ENCODE measurements around the gene OR1S1. TPM values are rescaled to one million over a fixed set of nuclear protein-coding genes. Genes with fewer than 3 reads are reported as not detected.

The OR1S1 gene
- total RNA-seq, 4 donors from 2014 or later, result not detected

DNA sequence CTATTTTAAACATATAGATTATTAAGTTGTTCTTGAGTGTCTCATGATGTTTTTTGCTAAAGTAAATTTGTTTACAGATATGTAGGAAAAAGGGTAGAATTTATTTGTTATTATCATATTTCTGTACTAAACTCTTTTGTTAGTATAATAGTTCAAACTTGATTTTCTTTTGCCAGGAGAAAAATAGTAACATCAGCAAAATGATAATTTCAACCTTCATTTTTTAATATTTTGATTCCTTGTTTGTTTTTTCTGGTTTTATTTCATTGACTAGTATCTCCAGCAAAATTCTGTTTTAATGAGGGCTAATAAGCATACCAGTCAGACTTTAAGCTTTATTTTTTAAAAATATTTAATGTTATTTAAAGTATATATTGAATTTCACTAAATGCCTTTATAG lies 4.0 kb downstream of the OR1S1 start:
- DNase-seq (ENCODE audit: low spot score) (no peak), ATAC-seq (ENCODE audit: low FRiP score) (no peak)
- TF ChIP-seq, protein P1, sequence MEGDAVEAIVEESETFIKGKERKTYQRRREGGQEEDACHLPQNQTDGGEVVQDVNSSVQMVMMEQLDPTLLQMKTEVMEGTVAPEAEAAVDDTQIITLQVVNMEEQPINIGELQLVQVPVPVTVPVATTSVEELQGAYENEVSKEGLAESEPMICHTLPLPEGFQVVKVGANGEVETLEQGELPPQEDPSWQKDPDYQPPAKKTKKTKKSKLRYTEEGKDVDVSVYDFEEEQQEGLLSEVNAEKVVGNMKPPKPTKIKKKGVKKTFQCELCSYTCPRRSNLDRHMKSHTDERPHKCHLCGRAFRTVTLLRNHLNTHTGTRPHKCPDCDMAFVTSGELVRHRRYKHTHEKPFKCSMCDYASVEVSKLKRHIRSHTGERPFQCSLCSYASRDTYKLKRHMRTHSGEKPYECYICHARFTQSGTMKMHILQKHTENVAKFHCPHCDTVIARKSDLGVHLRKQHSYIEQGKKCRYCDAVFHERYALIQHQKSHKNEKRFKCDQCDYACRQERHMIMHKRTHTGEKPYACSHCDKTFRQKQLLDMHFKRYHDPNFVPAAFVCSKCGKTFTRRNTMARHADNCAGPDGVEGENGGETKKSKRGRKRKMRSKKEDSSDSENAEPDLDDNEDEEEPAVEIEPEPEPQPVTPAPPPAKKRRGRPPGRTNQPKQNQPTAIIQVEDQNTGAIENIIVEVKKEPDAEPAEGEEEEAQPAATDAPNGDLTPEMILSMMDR (IDR thresholded peaks at IDR 0.05), result no peak

DNA sequence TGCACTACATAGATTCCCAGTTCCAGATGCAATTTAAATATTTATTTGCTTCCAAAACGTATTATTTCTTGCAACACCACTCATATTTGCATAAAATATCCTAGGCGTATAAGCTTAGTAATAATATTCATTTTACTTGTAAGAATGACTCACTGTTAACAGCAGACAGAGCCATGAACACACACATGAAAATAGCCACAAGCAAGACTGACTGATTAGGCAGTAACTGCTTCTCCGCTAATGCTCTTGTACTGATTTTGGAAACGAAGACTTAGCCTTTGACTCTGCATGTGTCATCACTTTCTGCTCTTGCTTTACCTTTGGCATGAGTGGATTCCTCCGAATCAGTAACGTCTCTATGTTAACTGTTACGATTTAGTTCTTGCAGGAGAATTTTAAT lies 10.2 kb downstream of the OR1S1 start:
- TF ChIP-seq, protein P1 (IDR thresholded peaks at IDR 0.05), result no peak
- no peak for DNase-seq (ENCODE audit: low spot score)
- no peak for ATAC-seq (ENCODE audit: low FRiP score)

DNA sequence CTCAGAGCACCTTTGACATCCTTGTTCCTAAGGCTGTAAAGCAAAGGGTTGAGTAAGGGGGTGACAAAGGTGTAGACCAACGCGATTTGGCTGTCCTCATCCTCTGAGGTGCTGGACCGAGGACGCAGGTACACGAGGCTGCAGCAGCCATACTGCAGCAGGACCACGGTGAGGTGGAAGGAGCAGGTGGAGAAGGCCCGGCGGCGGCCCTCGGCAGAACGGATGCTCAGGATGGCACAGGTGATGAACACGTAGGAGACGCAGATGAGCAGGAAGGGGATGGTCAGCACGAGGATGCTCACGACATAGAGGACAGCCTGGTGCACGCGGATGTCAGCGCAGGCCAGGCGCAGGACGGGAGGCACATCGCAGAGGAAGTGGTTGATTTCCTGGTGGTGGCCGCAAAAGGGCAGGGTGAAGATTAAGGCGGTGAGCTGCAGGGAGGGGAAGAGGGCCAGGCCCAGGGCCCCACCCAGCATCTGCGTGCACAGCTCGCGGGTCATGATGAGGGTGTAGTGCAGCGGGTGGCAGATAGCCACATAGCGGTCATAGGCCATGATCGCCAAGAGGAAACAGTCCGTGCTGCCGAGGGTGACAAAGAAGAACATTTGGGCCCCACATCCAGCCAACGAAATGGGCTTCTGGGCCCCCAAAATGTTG lies 15.6 kb downstream of the OR1S1 start:
- TF ChIP-seq, protein P1 (IDR thresholded peaks at IDR 0.05), result no peak
- DNase-seq (ENCODE audit: low spot score) (no peak), ATAC-seq (ENCODE audit: low FRiP score) (no peak)

DNA sequence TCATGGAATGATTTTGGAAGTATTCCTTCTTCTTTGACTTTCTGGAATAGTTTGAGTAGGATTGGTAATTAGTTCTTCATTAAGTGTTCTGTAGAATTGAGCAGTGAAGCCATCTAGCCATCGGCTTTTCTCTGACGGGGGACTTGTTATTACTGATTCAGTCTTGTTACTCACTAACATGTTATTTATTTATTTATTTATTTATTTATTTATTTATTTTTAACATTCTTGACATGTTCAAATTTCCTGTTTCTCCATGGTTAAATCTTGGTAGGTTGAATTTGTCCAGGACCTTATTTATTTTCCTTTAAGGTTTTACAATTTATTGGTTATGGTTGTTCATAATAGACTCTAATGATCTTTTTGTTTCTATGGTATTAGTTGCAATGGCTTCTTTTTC lies 31.4 kb downstream of the OR1S1 start:
- TF ChIP-seq, protein P1 (IDR thresholded peaks at IDR 0.05), result no peak
- ATAC-seq (ENCODE audit: low FRiP score), result no peak

DNA sequence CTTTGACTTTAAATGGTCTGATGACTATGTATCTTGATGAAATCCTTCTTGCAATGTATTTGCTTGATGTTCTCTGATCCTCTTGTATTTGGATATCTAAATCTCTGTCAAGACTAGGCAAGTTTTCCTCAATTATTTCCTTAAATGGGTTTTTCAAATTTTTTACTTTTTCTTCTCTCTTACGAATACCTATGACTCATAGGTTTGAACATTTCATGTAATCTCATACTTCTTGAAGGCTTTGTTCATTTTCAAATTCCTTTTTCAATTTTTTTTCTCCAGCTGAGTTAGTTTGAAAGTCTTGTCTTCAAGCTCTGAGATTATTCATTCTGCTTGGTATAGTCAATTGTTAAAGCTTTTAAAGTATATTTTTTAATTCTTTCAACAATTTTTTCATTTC lies 42.4 kb downstream of the OR1S1 start:
- ATAC-seq (ENCODE audit: low FRiP score) (no peak), DNase-seq (ENCODE audit: low spot score) (no peak)
- TF ChIP-seq, protein P1 (IDR thresholded peaks at IDR 0.05), result no peak

More for the DNA sequence above, 31.4 kb downstream of the OR1S1 start:
- DNase-seq (ENCODE audit: low spot score), result no peak

DNA sequence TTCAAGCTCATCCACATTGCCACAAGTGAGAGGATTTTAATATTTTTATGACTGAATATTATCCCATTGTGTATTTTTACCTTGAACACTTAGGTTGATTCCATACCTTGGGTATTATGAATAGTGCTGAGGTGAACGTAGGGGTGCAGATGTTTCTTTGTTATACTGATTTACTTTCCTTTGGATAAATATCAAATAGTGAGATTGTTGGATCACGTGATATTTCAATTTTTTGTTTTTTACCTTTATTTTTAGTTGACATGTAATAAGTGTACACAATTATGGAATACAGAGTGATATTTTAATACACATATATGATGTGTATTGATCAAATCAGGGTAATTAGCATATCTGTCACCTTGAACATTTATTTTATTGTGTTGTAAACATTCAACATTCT lies 47.5 kb downstream of the OR1S1 start:
- ATAC-seq (ENCODE audit: low FRiP score) (no peak), DNase-seq (ENCODE audit: low spot score) (no peak)
- TF ChIP-seq, protein P1 (IDR thresholded peaks at IDR 0.05), result no peak

Other genes with a start within 250 kb of the OR1S1 start
- not detected for gene OR9Q1, start 188.8 kb upstream of the OR1S1 start, total RNA-seq
- gene OR6Q1, start 181.8 kb upstream of the OR1S1 start, total RNA-seq, result not detected
- gene OR9I1, start 87.2 kb upstream of the OR1S1 start, total RNA-seq, result not detected
- gene OR9Q2, start 23.6 kb upstream of the OR1S1 start, total RNA-seq, result not detected
- not detected for gene OR1S2, start 8.6 kb upstream of the OR1S1 start, total RNA-seq
- not detected for gene OR10Q1, start 16.2 kb downstream of the OR1S1 start, total RNA-seq
- not detected for gene OR10W1, start 55.5 kb downstream of the OR1S1 start, total RNA-seq
- not detected for gene OR5B17, start 146.3 kb downstream of the OR1S1 start, total RNA-seq
- not detected for gene OR5B3, start 194.2 kb downstream of the OR1S1 start, total RNA-seq
- gene OR5B2, start 215.4 kb downstream of the OR1S1 start, total RNA-seq, result not detected
- not detected for gene OR5B12, start 229.5 kb downstream of the OR1S1 start, total RNA-seq

Measured in omental fat pad (tissue), 4 donors.